ENCODE results near the gene CCDC30. TPM values are rescaled to one million over a fixed set of nuclear protein-coding genes. Genes with fewer than 3 reads are reported as not detected.
A peak's percentile ranks its signal among the peaks of the same experiment; 100 is the strongest.
"Not testable (repeated sequence)": the region's sequence is repeated elsewhere in the genome, so short reads cannot be mapped to it uniquely, and the experiment has no call there.

CCDC30 gene
- total RNA-seq, 1 donor from 2014 or later: 0.64 TPM

DNA sequence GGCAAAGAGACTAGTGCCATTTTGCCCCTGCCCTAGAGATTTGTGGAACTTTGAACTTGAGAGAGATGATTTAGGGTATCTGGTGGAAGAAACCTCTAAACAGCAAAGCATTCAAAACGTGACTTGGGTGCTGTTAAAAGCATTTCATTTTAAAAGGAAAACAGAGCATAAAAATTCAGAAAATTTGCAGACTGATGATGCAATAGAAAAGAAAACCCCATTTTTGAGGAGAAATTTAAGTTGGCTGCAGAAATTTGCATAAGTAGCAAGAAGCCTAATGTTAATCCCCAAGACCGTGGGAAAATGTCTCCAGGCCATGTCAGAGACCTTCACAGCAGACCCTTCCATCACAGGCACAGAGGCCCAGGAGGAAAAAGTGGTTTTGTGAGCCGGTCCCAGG is 164.1 kb downstream of the CCDC30 start:
- not testable (repeated sequence) for DNase-seq (ENCODE audit: extremely low read depth, low read depth, low spot score)

DNA sequence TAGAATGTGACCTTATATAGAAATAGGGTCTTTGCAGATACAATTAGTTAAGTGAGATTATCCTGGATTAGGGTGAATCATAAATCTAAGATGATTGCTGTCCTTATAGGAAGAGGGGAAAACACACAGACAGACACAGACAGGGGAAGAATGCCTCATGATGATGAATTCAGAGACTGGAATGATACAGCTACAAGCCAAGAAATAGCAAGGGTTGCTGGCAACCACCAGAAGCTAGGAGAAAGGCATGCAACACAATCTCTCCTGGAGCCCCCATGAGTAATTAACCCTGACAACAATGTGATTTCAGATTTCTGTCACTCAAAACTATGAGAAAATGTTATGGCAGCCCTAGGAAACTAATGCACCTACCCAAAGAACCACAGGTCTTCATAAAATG is 176.0 kb downstream of the CCDC30 start:
- DNase-seq (ENCODE audit: extremely low read depth, low read depth, low spot score): no peak

DNA sequence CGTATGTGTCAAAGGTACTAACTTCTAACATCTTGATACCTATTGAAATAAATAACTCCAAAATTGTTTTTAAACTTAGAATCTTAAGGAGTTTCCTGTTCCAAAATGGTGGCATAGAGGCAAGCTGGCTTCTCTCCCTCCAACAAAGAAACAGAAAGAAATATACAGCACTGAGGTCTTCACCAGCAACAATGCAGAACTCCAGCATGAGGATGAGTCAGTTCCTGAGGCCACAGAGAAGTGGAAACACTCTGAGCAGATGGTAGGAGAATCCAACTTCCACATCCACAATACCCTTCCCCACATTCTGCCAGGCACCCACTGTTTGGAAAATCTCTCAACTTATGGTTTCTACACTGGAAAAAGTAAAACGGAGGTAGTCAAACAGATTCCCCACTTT is 183.0 kb downstream of the CCDC30 start:
- peak; percentile 18 for DNase-seq (ENCODE audit: extremely low read depth, low read depth, low spot score)

DNA sequence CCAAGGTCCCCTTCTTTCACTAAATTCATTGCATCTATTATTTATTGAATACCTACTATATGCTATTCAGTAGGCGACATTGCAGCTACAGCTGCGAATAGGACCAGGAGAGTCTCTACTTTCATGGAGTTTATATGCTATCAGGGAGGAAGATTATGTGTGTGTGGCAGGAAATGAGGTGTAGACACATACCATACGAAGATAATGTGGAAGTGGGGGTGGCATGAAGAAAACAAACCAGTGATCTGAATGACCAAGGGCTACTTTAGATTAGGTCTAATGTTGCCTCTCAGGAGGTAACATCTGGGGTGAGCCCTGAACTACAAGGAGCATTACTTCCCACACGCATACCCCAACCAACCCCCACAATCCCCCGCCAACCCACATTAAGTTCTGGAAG is 194.1 kb downstream of the CCDC30 start:
- no peak for DNase-seq (ENCODE audit: extremely low read depth, low read depth, low spot score)

DNA sequence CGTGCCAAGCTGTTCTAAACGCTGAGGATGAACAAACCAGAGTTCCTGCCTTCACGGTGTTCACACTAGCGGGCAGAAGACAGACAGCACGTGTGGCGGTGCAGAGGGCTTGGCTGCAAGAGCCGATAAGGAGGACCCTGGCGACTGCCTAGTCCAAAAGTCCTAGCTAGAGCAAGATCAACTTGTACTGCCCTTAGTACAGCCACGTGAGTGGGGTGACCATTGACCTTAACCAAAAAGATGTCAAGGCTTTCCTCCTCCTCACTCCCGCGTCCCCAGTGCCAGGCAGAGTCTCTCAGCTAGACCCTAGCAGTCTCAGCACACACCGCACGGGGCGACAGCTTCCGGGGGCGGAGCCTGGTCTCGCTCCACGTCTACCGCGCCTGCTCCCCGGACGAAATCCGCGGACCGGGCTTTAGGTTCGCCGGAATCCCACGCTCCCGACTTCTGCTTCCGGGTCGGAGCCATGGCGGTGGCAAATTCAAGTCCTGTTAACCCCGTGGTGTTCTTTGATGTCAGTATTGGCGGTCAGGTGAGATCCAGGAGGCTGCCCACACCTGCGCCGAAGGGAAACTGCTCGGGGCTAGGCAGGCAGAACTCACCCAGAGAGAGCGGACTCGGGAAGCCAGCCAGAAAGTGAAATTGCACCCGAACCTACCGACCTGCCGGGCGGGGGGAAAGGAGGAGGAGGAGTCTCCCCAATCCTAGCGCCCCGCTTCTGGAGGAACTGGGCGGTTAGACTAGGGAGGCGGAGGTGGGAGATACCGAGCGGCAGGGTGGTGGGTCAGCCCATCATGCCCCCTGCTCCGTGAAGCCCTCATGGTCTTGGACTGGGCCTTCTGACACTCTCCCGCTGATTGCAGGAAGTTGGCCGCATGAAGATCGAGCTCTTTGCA is 195.1 kb downstream of the CCDC30 start, which contains the start of gene PPIH:
TSS of gene PPIH (plus strand) at position 443 of the 896 bp plus-strand sequence. CDS start at position 467, 24 bp downstream.
- DNase-seq (ENCODE audit: extremely low read depth, low read depth, low spot score): peak; percentile 47

DNA sequence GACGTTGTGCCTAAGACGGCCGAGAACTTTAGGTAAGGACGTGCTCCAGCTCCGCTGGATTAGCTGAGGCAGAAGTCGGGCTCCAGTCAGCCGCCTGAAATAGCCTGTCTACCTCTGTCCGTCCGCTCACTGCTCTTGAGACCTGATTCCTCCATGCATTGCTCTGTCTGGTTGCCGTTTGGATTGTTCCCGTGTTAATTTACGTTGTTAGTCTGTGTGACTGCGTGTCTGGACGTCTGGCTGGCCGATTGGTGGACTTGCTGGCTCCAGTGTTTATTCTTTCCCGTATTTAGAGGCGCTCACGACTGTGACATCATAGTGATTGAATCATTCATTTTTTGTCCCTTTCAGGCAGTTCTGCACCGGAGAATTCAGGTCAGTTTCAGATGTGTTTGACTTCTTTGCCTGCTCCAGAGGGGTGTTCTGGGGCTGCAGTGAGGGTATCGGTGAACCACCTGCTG is 195.8 kb downstream of the CCDC30 start:
- DNase-seq (ENCODE audit: extremely low read depth, low read depth, low spot score): no peak

DNA sequence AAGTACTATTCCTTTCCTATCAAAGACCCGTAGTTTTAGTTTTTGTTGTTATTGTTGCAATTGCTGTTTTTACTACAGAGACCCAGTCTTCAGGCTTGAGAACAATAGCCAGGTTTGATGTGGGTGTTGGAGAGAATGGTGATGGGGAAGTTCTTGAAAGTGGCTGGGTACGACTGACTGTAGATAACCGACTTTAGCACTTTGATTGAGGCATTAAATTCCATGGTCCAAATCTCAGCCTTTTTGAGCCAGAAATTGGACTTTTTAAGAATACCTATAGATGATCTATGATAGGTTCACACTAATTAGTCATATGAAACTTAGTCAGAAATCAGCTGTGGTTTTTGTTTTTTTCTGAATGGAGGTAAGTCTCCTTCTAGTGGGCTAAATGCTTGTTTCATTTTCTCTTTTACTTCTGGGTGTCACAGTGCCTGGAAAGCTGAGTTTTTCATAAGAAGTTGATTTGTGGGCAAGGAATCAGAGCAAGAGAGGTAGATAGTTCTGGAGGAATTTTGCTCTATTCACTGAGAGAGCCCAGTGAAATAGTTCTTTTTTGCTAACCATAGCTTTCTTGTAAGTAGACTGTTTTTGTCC is 197.9 kb downstream of the CCDC30 start:
- DNase-seq (ENCODE audit: extremely low read depth, low read depth, low spot score): no peak

DNA sequence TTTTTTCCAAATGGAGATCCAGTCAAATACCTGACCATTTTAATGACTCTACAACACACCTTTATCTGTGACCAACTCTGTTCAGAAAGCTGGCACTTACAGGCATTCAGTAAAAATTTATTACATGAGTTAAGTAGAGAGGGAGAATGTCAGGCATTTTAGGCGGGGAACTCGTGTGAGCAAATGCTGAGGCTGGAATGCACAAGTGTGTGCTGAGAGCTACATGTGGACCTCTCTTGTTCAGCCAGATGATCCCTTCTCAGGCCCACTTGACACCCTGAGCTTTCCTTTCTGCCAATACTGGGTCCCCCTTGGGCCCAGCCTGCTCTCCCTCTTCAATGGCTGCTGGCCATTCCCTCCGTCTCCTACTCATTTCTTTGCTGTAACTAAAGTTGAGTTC is 206.8 kb downstream of the CCDC30 start:
- DNase-seq (ENCODE audit: extremely low read depth, low read depth, low spot score): no peak

DNA sequence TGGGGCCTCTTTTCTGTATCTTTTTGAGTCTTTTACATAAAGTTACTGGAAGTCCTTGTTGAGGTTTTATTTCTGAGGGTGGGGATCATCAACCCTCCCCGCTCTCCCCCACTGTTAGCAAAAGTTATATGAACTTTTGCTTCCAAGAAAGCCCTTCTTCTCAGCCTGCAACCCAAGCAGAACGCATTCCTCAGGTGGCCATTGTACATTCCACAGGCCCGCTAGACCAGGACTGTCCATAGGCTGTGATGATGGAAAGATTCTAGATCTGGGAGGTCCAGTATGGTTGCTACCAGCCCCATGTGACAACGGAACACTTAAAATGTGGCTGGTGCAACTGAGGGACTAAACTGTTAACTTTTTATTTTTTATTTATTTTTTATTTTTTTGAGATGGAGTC is 207.3 kb downstream of the CCDC30 start:
- no peak for DNase-seq (ENCODE audit: extremely low read depth, low read depth, low spot score)

DNA sequence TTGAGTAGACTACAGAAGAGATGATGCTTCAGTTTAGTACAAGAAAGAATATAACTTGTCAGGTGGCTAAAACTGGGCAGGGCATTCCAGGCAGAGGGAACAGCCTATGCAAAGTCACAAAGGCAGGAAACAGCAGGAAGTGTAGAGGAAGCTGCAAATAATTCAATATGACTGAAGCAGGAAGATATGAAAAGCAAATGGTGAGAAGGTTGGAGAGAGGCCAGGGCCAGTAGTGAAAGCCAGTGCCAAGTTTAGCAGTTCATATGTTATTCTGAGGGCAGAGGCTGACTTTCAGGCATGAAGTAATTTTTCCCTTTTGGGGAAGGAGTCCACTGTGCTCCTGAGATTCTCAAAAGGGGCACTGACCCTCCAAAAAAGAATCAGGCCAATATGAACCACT is 211.1 kb downstream of the CCDC30 start:
- peak; percentile 65 for DNase-seq (ENCODE audit: extremely low read depth, low read depth, low spot score)

DNA sequence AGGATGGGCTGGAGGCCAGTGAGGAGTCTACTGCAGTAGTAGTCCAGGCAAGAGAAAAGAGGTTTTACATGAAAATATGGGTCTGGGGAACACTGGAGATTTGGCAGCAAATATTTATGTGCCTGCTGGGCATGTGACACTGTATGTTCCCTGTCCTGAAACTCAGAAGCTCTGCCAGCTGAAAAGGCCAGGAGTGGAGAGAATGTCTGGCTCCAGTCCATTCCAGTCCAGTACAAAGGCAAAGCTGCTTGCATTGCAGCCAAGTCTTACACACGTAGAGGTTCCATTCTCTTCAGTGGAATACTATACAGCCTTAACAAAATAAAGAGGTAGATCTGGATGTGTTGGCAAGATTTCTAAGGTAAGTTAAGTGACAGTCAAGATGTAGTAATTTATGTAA is 211.6 kb downstream of the CCDC30 start:
- DNase-seq (ENCODE audit: extremely low read depth, low read depth, low spot score): no peak

DNA sequence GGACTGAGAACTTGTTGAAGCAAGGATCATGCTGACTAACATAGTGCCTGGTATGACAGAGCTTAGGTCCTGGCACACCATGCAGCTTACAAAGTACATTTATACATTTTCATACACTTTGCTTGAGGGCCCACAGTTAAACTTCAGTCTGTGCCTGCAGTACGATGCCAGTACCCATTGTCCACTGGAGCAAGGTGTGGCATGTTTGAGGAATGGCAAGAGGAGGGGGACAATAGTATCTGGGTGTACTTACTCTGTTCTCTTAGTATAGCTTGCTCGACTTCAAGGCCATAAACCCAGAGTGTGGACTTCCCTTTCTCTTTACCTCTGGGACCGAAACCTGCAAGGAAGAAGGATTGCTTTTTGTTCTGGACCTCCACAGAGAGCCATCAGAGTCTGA is 212.4 kb downstream of the CCDC30 start:
- DNase-seq (ENCODE audit: extremely low read depth, low read depth, low spot score): no peak

DNA sequence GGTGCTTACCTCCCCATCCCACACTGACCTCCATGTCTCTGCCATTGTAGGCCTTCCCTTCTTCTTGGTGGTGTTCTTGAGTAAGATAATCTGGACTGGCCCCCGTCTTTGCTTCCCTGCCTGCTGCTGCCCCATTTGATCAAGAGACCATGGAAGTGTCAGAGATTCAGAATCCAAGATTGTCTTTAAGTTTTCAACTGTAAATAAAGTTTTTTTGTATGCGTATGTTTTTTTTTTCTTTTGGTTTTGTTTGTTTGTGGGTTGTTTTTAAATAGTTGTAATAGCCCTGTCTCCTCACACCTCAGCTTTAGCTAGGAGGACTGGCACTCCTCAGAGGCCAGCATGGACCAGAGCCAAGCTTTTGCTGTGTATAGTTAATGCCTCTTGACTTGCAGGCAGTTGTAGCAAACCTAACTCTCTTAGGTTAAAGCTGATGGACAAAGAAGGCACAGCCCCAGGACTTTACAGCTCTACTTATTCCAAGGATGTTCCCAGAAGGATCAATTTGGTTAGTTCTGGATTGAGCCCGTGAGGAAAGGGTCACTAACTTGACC is 213.5 kb downstream of the CCDC30 start:
- DNase-seq (ENCODE audit: extremely low read depth, low read depth, low spot score): no peak

DNA sequence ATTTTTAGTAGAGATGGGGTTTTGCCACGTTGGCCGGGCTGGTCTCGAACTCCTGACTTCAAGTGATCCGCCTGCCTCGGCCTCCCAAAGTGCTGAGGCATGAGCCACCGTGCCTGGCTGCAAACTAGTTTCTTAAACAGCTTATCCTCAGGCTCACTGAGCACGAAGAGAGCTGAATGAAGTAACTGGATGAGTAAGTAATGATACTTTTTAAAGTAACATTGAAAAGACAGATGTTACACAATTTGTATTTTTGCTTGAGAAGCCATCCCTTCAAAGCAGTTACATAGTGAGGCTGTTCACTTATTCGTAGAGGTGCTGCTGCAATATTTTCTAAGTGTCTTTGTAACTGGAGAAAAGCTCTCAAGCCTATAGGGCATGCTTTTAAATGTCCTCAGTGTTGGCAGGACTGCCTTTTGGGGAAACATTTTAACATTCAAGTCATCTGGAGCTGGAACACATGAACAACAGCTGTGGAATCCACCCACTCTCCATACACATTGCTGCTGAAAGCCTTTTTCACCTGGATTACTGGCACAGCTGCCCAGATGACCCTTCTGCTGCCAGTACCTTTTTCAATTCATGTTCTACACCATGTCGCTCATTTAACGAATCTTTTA is 216.4 kb downstream of the CCDC30 start:
- no peak for DNase-seq (ENCODE audit: extremely low read depth, low read depth, low spot score)

DNA sequence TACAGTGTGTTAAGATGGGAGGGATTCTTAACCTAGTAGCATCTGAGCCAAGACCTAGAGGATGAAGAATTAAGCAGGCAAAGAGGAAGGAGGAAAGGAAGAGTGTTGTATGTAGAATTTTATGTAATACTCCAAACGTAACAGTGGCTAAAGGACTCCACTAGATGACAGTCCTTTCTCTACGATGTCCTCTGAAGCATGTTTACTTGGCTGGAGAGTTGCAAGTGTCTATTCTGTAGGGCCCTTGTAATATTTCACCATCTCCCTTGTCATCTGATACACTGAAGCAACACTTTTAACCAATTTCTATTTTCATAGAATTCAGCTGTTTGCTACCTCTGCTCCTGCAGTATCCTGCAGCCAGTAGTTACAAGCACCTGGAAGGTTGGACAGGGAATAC is 217.0 kb downstream of the CCDC30 start:
- no peak for DNase-seq (ENCODE audit: extremely low read depth, low read depth, low spot score)

DNA sequence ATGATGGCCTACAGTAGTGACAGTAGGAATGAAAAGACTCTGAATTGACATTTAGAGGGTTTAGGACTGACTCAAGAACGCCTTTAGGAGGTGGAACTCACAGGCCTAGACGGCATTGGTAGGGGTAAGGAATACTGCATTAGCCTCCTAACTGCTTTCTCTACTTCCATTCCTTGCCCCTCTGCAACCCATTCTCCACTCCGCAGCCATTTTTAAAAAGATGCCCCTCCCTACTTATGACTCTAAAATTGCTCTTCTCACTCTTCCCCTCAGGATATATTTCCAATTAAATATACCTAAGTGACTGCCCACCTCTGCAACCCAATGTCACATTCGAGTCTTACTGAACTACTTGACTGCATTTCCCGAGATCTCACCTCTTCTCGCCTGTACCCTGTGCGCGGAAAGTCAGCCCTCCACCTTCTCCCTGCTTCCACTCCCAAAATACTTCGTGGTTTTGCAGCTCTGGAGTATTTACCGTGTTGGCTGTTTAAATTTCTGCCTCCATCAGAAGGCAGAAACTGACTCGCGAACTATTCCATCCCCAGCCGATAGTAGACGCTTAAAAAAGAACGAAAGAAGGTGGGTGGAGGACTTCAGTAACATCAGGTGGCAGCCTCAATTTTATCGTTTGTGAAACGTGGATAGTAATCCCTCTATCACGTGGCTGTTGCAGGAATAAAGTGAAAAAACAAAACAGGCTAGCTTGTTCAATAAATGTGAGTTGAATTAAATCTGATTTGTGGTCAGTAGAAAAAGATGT is 218.0 kb downstream of the CCDC30 start:
- DNase-seq (ENCODE audit: extremely low read depth, low read depth, low spot score): no peak

DNA sequence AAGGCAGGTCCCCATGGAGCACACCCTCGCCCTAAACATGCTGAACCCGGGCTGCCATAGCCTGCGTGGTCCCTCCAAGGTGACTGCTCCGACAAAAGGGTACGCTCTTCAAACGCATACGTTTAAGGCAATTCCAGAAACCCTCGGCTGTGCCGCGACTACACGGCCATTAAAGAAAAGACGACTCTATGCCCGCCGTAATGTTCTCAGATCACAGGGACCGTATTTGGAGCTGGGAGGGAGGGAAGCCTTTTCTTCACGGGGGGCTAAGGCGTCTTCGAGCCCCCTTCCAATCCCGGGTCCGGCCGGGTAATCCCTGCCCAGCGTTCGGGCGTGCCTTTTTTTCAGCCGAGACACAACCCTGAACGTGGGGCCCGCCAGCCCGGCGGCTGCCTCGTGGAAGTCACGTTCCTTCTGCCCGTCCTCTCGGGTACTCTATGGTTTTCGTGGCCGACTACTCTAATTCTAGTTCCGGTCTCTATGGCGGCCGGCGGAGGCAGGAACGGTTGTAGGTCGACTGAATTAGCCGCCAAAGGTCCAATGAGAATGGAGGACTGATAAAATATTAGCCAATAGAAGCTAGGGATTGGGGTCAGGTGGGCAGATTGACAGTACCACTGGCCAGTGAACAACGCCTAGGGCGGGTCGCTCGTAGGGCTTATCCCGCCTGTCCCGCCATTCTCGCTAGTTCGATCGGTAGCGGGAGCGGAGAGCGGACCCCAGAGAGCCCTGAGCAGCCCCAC is 218.8 kb downstream of the CCDC30 start, which contains the start of gene YBX1:
TSS of gene YBX1 (plus strand) at position 678 of the 743 bp plus-strand sequence. CDS start 148 bp downstream, outside the sequence.
- DNase-seq (ENCODE audit: extremely low read depth, low read depth, low spot score): peak; percentile 96

DNA sequence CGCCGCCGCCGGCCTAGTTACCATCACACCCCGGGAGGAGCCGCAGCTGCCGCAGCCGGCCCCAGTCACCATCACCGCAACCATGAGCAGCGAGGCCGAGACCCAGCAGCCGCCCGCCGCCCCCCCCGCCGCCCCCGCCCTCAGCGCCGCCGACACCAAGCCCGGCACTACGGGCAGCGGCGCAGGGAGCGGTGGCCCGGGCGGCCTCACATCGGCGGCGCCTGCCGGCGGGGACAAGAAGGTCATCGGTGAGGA is 219.3 kb downstream of the CCDC30 start:
- not testable (repeated sequence) for DNase-seq (ENCODE audit: extremely low read depth, low read depth, low spot score)

DNA sequence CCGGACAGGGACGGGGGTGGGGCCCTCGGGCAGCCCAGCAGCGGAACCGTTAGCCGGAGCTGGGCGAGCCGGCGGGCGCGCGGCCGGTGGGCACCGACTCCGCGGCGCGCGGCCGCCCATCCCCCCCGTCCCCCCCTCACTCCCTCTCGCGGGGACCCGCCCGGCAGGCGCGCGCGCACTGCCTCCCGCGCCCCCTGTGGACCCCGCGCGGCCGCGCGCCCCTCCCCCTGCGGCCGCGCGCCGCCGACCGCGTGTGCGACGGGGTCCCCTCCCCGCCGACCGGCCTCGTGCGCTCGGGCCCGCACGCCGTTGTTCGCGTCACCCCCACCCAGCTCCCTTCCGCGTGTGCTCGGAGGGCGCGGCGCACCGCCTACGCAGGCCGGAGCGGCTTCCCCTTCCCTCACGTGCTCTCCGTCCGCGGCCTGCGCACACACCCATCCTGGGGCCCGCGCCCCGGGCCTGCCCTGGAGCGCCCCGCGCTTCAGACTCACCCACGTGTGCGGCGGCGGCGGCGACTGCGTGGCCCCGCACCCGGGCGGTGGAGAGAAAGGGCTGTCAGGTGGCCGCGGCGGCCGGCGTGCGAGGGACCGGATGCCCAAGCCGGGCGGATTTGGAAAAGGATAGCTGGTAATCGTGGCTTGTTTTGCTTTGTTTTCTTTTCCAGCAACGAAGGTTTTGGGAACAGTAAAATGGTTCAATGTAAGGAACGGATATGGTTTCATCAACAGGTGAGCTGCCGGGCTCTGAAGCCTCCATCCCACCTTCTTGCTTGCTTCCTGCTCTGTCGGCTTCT is 219.8 kb downstream of the CCDC30 start:
- no peak for DNase-seq (ENCODE audit: extremely low read depth, low read depth, low spot score)
